GM23248 (cell line): ENCODE results near the gene NCSTN. TPM values are rescaled to one million over a fixed set of nuclear protein-coding genes. Genes with fewer than 3 reads are reported as not detected.

Source experiments
- DNase-seq: peaks from one replicate; pipeline ENCODE4 v3.0.0-alpha.2; 2015
- H2AFZ ChIP-seq: fragments of 200-600 bp; sonication (generic); 2 replicates; pipeline ENCODE4 v1.6.1; 2016; ENCODE audit warnings: antibody characterized with exemption
- H3F3A ChIP-seq: fragments of 200-600 bp; sonication (generic); 2 replicates; pipeline ENCODE4 v1.6.1; 2016; ENCODE audit warnings: mild to moderate bottlenecking, antibody characterized with exemption, mixed run types; ENCODE audit not compliant: insufficient read depth
- H3K27ac ChIP-seq: fragments of 200-600 bp; sonication (generic); 2 replicates; pipeline ENCODE4 v1.5.1; 2016; ENCODE audit warnings: mild to moderate bottlenecking
- H3K27me3 ChIP-seq: fragments of 200-600 bp; sonication (generic); replicated peaks from 2 replicates; pipeline ENCODE4 v1.6.1; 2016; ENCODE audit warnings: mild to moderate bottlenecking; ENCODE audit not compliant: insufficient read depth
- H3K36me3 ChIP-seq: fragments of 200-600 bp; sonication (generic); 2 replicates; pipeline ENCODE4 v1.6.1; 2016; ENCODE audit warnings: low read depth, mild to moderate bottlenecking
- H3K4me1 ChIP-seq: fragments of 200-600 bp; sonication (generic); 2 replicates; pipeline ENCODE4 v1.6.1; 2016; ENCODE audit warnings: mild to moderate bottlenecking; ENCODE audit not compliant: insufficient read depth
- H3K4me2 ChIP-seq: fragments of 200-600 bp; sonication (generic); one replicate; pipeline ENCODE4 v1.6.1; 2016; ENCODE audit warnings: mild to moderate bottlenecking; ENCODE audit not compliant: unreplicated experiment
- H3K4me3 ChIP-seq: fragments of 200-600 bp; sonication (generic); 2 replicates; pipeline ENCODE4 v1.5.1; 2016; ENCODE audit warnings: mild to moderate bottlenecking
- H3K79me2 ChIP-seq: fragments of 200-600 bp; sonication (generic); 2 replicates; pipeline ENCODE4 v1.6.1; 2016; ENCODE audit warnings: mild to moderate bottlenecking; ENCODE audit not compliant: insufficient read depth
- H3K9ac ChIP-seq: fragments of 200-600 bp; sonication (generic); 2 replicates; pipeline ENCODE4 v1.6.1; 2016; ENCODE audit warnings: mild to moderate bottlenecking
- H3K9me2 ChIP-seq: fragments of 200-600 bp; sonication (generic); 2 replicates; pipeline ENCODE4 v1.6.1; 2016; ENCODE audit warnings: mixed run types, mild to moderate bottlenecking, moderate library complexity; ENCODE audit not compliant: insufficient read depth
- H3K9me3 ChIP-seq: fragments of 200-600 bp; sonication (generic); one replicate; pipeline ENCODE4 v1.6.1; 2017; ENCODE audit warnings: low read depth
- H4K20me1 ChIP-seq: fragments of 200-600 bp; sonication (generic); 2 replicates; pipeline ENCODE4 v1.6.0; 2016; ENCODE audit not compliant: insufficient read depth
- EZH2 ChIP-seq: fragments of 200-600 bp; sonication (generic); IDR thresholded peaks from 2 replicates; pipeline ENCODE4 v1.6.1; 2018; ENCODE audit warnings: antibody characterized with exemption, mild to moderate bottlenecking; ENCODE audit not compliant: insufficient read depth, poor library complexity, severe bottlenecking
- EZH2phosphoT487 ChIP-seq: fragments of 200-600 bp; sonication (generic); IDR thresholded peaks from 2 replicates; pipeline ENCODE4 v1.6.1; 2018; ENCODE audit warnings: antibody characterized with exemption, moderate library complexity, mild to moderate bottlenecking, low read depth; ENCODE audit not compliant: insufficient read depth
- WGBS, 2 experiments: methylation state at CpG; one replicate each; pipeline ENCODE4 v1.1.6; 2015 to 2017; ENCODE audit warnings: low lambda C conversion rate in 2 of 2, low coverage in 1 of 2; ENCODE audit errors: missing lambda C conversion rate in 2 of 2; 5-methylcytosine and 5-hydroxymethylcytosine counted together
- in situ Hi-C: fragments of 300-500 bp; cut with MboI; formaldehyde crosslinking; loops from 2 replicates; pipeline ENCODE4 v1.15.0; 2020
- polyA plus RNA-seq: library from polyadenylated mRNA; unstranded; fragments of >200 nt; fragmentation: Nextera tagmentation; extraction: Ambion mirVana; gene quantifications from 2 replicates; pipeline ENCODE4 v1.2.1, GENCODE V29; 2016
- total RNA-seq: library from RNA; depleted of rRNA; stranded (reverse); fragments of >200 nt; shearing (Covaris generic); gene quantifications from 2 replicates; pipeline ENCODE4 v1.2.3, GENCODE V29; 2014

Gene NCSTN
- total and polyA plus RNA-seq, 2 experiments from 2014 or later: 104 to 138 TPM

DNA sequence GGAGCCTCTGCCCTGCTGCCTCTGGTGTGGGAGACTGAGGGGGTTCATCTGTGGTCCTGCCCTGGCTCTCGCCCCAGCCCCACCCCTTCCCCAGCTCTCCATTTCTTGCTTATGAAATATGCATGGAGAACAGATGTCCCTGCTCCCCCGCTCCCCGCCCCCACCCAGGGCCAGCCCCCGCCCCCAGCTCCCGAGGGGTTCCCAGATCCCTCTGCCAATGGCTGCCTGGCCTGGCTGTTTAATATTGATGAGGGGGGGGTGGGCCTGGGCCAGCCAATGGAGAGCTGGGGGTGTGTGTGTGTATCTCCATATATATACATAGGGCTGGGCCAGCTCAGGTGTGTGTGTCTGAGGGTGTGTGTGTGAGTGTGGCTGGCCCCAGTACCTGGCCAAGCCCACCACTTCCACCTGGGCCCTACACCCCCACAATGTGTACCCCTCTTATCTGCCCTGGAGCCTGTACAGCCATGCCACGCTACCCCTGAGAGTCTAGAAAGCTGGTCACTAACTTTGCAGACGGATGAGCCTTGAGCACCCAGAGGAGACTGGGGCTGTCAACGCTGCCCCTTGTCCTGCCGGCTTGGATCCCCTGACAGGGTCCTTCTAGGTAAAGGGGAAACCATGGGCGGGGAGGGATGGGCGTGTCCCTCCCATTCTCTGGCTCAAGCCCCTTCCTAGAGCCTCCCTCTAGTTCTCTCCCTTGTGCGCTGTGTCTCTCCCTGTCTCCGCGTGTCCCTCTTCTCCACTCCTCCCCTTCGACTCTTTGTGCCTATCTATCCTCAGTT is 23.7 kb downstream of the NCSTN start, which contains the start of gene NHLH1:
TSS of gene NHLH1 (plus strand) at position 341 of the 785 bp plus-strand sequence. CDS start 3,661 bp downstream, outside the sequence.
- TF ChIP-seq EZH2 (no peak), EZH2phosphoT487 (no peak)
- Histone ChIP-seq H3K4me3 (no peak within 1 kb of the TSS), H3K79me2 (no peaks in the 10 kb centered on the region), H3K27me3 (no peaks in the 10 kb centered on the region), H4K20me1 (no peaks in the 10 kb centered on the region), H3K27ac (no peak within 1 kb of the TSS), H3K9me3 (no peaks in the 10 kb centered on the region), H2AFZ (no peak within 1 kb of the TSS), H3F3A (peaks cover 4% of the 10 kb centered on the region; the same call in 1 of the 2 replicates), H3K36me3 (no peaks in the 10 kb centered on the region), H3K9me2 (no peaks in the 10 kb centered on the region), H3K4me2 (no peak within 1 kb of the TSS), H3K4me1 (no peaks in the 10 kb centered on the region), H3K9ac (no peak within 1 kb of the TSS)
- WGBS, 2 experiments: 38 to 54% methylated on average over 10 to 15 of the region's 15 CpGs
- in situ Hi-C loops: no loop called here
- no peak for DNase-seq

- Histone ChIP-seq H3K4me2 (no peak overlapping the region), H4K20me1 (no peaks in the 10 kb centered on the region)
- in situ Hi-C loops: no loop called here
Measured at GRCh38 chr1:160367516-160367900, 24.3 kb downstream of the NCSTN start.

DNA sequence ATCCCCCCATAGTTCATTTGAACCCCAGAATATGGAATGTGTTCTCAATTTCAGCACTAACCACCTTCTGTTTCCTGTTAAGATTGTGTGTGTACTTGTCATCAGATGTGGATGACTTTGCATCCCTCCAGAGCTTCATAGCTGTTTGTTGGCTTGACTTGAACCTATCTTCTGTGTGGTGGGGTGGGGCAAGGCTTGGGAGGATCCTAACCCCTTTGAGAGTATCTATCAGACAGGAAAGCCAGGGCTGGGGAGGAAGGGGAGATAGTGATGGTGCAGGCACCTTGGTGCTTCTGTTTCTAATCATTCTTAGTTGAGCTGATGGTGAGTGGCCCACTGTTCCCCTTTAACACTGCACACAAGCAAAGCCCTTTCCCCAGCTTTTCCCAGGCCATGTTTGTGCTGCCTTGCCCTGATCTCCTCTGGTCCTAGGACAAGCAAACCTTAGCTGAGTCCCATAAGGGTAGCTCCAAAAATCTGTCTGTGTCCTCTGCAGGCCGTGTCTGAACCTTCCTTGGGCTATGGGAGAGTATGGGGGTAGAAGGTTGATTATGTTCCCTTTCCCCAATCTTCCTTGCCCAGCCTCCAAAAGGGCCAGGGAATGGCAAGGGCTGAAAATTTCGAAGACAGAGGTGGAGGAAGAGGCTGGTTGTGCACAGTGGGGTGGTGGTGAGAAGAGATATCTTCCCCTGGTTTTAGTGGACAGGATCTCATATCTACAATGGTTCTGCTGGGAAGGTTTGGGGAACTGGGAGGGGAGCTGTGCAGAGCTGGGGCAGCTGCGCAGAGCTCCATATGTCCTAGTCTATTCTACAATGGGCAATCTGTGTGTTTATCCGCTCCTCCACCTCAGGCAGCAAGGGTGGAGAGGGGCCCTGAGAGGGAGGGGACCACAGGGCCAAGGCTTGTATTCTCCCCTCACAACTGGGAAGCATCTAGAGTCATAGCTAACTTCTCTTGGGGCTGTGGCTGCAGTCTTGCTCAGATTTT is 25.0 kb downstream of the NCSTN start:
- Histone ChIP-seq H3K4me3 (no peak overlapping the region), H2AFZ (no peak overlapping the region), H3K9me3 (no peaks in the 10 kb centered on the region), H3K36me3 (no peaks in the 10 kb centered on the region), H4K20me1 (no peaks in the 10 kb centered on the region), H3K4me2 (no peak overlapping the region), H3F3A (peaks cover 4% of the 10 kb centered on the region; the same call in 1 of the 2 replicates), H3K27me3 (no peaks in the 10 kb centered on the region), H3K9me2 (no peaks in the 10 kb centered on the region), H3K4me1 (no peaks in the 10 kb centered on the region), H3K79me2 (no peaks in the 10 kb centered on the region), H3K9ac (no peak overlapping the region), H3K27ac (no peak overlapping the region)
- TF ChIP-seq EZH2phosphoT487: no peak
- no peak for TF ChIP-seq EZH2
- WGBS, 2 experiments: 89 to 91% methylated on average over 4 of the region's 4 CpGs
- in situ Hi-C loops: no loop called here
- DNase-seq: no peak

More at GRCh38 chr1:160367516-160367900, 24.3 kb downstream of the NCSTN start:
- no peak overlapping the region for H3K9ac ChIP-seq
- H2AFZ ChIP-seq: no peak overlapping the region
- H3K9me3 ChIP-seq: no peaks in the 10 kb centered on the region
- H3K4me3 ChIP-seq: no peak overlapping the region
- H3K27me3 ChIP-seq: no peaks in the 10 kb centered on the region
- H3K36me3 ChIP-seq: no peaks in the 10 kb centered on the region
- DNase-seq: no peak
- no peak for TF ChIP-seq EZH2
- no peak for TF ChIP-seq EZH2phosphoT487
- no peaks in the 10 kb centered on the region for H3K79me2 ChIP-seq
- H3K9me2 ChIP-seq: no peaks in the 10 kb centered on the region
- 5 to 30% methylated on average over 3 to 4 of the region's 4 CpGs for WGBS, 2 experiments
- peaks cover 4% of the 10 kb centered on the region; the same call in 1 of the 2 replicates for H3F3A ChIP-seq
- no peaks in the 10 kb centered on the region for H3K4me1 ChIP-seq
- no peak overlapping the region for H3K27ac ChIP-seq

GRCh38 chr1:160369087-160369486 is 25.9 kb downstream of the NCSTN start:
- Histone ChIP-seq H4K20me1 (no peaks in the 10 kb centered on the region), H3K27ac (no peak overlapping the region), H3K9me3 (no peaks in the 10 kb centered on the region), H3K79me2 (no peaks in the 10 kb centered on the region), H3K9ac (no peak overlapping the region), H3K36me3 (no peaks in the 10 kb centered on the region), H3K4me2 (no peak overlapping the region), H2AFZ (no peak overlapping the region), H3K4me1 (no peaks in the 10 kb centered on the region), H3K9me2 (no peaks in the 10 kb centered on the region), H3F3A (no peaks in the 10 kb centered on the region), H3K4me3 (no peak overlapping the region), H3K27me3 (no peaks in the 10 kb centered on the region)
- WGBS, 2 experiments: 41 to 47% methylated on average over 1 of the region's 1 CpG
- no peak for DNase-seq
- in situ Hi-C loops: no loop called here
- no peak for TF ChIP-seq EZH2
- TF ChIP-seq EZH2phosphoT487: no peak
